SK-N-SH (cell line): Measurements from ENCODE around the gene CCDC102A.

Source experiments
- EZH2phosphoT487 ChIP-seq: fragments of 200-600 bp; sonication (generic); IDR thresholded peaks from 2 replicates; pipeline ENCODE4 v1.6.1; 2017; ENCODE audit warnings: low read depth, mixed run types, mild to moderate bottlenecking, antibody characterized with exemption, moderate library complexity, borderline replicate concordance
- JUND ChIP-seq: IDR thresholded peaks from 2 replicates; pipeline ENCODE4 v1.4.0; 2012
- MXI1 ChIP-seq: IDR thresholded peaks from 2 replicates; pipeline ENCODE4 v1.6.1; 2012; ENCODE audit warnings: mild to moderate bottlenecking, low read depth, low read length, improper control_type of control experiment
- POLR2AphosphoS5 ChIP-seq: IDR thresholded peaks from 2 replicates; pipeline ENCODE4 v1.6.1; 2012; ENCODE audit warnings: low read depth, low read length
- YY1 ChIP-seq: IDR thresholded peaks from 2 replicates; pipeline ENCODE4 v1.4.0; 2012; ENCODE audit warnings: low read depth, mild to moderate bottlenecking
- TF ChIP-seq, protein P1 (sequence below): fragments of 200-600 bp; sonication (generic); IDR thresholded peaks from 2 replicates; pipeline ENCODE4 v1.6.1; 2017; ENCODE audit warnings: antibody characterized with exemption, mild to moderate bottlenecking, moderate library complexity

DNA sequence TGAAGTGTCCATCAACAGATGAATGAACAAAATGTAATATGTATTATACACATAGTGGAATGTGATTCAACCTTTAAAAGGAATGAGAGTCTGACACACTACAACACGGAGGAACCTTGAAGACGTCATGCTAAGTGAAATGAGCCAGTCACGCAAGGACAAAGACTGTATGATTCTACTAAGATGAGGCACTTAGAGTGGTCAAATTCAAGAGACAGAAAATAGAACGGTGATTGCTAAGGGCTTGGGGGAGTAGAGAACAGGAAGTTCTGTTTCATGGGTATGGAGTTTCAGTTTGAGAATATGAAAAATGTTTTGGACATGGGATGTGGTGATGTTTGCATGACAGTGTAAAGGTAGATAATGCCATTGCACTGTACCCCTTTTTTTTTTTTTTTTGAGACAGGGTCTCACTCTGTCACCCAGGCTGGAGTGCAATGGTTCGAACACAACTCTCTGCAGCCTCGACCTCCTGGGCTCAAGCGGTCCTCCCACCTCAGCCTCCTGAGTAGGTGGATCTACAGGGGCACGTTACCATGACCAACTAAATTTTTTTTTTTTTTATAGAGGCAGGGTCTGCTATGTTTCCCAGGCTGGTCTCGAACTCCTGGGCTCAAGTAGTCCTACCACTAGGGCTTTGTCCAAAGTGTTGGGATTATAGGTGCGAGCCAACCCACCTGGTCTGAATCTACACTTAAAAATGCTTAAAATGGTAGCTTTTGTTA is 2.9 kb upstream of the CCDC102A start:
- TF ChIP-seq POLR2AphosphoS5: no peak
- TF ChIP-seq, protein P1, sequence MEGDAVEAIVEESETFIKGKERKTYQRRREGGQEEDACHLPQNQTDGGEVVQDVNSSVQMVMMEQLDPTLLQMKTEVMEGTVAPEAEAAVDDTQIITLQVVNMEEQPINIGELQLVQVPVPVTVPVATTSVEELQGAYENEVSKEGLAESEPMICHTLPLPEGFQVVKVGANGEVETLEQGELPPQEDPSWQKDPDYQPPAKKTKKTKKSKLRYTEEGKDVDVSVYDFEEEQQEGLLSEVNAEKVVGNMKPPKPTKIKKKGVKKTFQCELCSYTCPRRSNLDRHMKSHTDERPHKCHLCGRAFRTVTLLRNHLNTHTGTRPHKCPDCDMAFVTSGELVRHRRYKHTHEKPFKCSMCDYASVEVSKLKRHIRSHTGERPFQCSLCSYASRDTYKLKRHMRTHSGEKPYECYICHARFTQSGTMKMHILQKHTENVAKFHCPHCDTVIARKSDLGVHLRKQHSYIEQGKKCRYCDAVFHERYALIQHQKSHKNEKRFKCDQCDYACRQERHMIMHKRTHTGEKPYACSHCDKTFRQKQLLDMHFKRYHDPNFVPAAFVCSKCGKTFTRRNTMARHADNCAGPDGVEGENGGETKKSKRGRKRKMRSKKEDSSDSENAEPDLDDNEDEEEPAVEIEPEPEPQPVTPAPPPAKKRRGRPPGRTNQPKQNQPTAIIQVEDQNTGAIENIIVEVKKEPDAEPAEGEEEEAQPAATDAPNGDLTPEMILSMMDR: no peak
- TF ChIP-seq YY1: no peak
- TF ChIP-seq MXI1: no peak
- no peak for TF ChIP-seq EZH2phosphoT487
- TF ChIP-seq JUND: no peak
